Inflammatory macrophage treated with lipopolysaccharide for 1 hour (primary cell): ENCODE data around the gene NCMAP.
"Not testable (repeated sequence)": the region's sequence is repeated elsewhere in the genome, so short reads cannot be mapped to it uniquely, and the experiment has no call there.

ENCODE experiments used
- DNase-seq, 2 donors: peaks; one replicate each; pipeline ENCODE4 v3.0.0-alpha.2; 2020 to 2022

Gene NCMAP

GRCh38 chr1:24544239-24544638, 11.6 kb upstream of the NCMAP start:
- no peak for DNase-seq

- DNase-seq, result no peak
Measured at GRCh38 chr1:24545662-24546061, 10.2 kb upstream of the NCMAP start.

- DNase-seq, result no peak
Measured at GRCh38 chr1:24547195-24547594, 8.7 kb upstream of the NCMAP start.

GRCh38 chr1:24548070-24548469, 7.8 kb upstream of the NCMAP start:
- no peak for DNase-seq

- not testable (repeated sequence) for DNase-seq
Measured at GRCh38 chr1:24549210-24549609, 6.7 kb upstream of the NCMAP start.

- no peak for DNase-seq
Measured at GRCh38 chr1:24551290-24551959, 4.5 kb upstream of the NCMAP start.

- DNase-seq, result no peak
Measured at GRCh38 chr1:24551960-24552571, 3.8 kb upstream of the NCMAP start.

GRCh38 chr1:24553931-24554330, 2.0 kb upstream of the NCMAP start:
- DNase-seq, result no peak

- DNase-seq, result no peak
Measured at GRCh38 chr1:24554714-24555113, 1.2 kb upstream of the NCMAP start.

- no peak for DNase-seq
Measured at GRCh38 chr1:24556414-24556795, 518 bp downstream of the NCMAP start.

- no peak for DNase-seq
Measured at GRCh38 chr1:24557220-24557619, 1.3 kb downstream of the NCMAP start.

GRCh38 chr1:24557711-24558131, 1.8 kb downstream of the NCMAP start:
- no peak for DNase-seq

GRCh38 chr1:24558455-24558854, 2.6 kb downstream of the NCMAP start:
- DNase-seq, result no peak

GRCh38 chr1:24558902-24559791, 3.3 kb downstream of the NCMAP start:
- peak; percentile 57 to 63 for DNase-seq

- no peak for DNase-seq
Measured at GRCh38 chr1:24560361-24560760, 4.5 kb downstream of the NCMAP start.

GRCh38 chr1:24562625-24563024, 6.7 kb downstream of the NCMAP start:
- no peak for DNase-seq

- DNase-seq, result no peak
Measured at GRCh38 chr1:24564695-24565094, 8.8 kb downstream of the NCMAP start.

- no peak for DNase-seq
Measured at GRCh38 chr1:24566236-24566867, 10.5 kb downstream of the NCMAP start.

GRCh38 chr1:24567792-24568388, 12.0 kb downstream of the NCMAP start:
- DNase-seq, result peak in 1 of 2 donors; percentile 43

- no peak for DNase-seq
Measured at GRCh38 chr1:24568475-24568874, 12.6 kb downstream of the NCMAP start.

- DNase-seq, result no peak
Measured at GRCh38 chr1:24570265-24571125, 14.6 kb downstream of the NCMAP start.

GRCh38 chr1:24572301-24572700, 16.4 kb downstream of the NCMAP start:
- DNase-seq, result no peak
